GM12891 (cell line): Measurements from ENCODE around the gene PGP.

Source experiments
- PAX5 ChIP-seq: IDR thresholded peaks from 2 replicates; pipeline ENCODE4 v1.6.1; 2011; ENCODE audit warnings: low read length, moderate library complexity, mild to moderate bottlenecking; ENCODE audit not compliant: insufficient read depth, severe bottlenecking
- POLR2A ChIP-seq: IDR thresholded peaks from 2 replicates; pipeline ENCODE4 v1.6.1; 2011; ENCODE audit warnings: low read depth, low read length, control low read depth
- POLR2AphosphoS5 ChIP-seq: IDR thresholded peaks from 2 replicates; pipeline ENCODE4 v1.6.1; 2011; ENCODE audit warnings: low read depth, low read length, control low read depth
- POU2F2 ChIP-seq: IDR thresholded peaks from 2 replicates; pipeline ENCODE4 v1.6.1; 2011; ENCODE audit warnings: low read depth, mild to moderate bottlenecking, control low read depth, low read length, moderate library complexity
- SPI1 ChIP-seq: IDR thresholded peaks from 2 replicates; pipeline ENCODE4 v1.6.1; 2011; ENCODE audit warnings: low read depth, low read length, control low read depth
- TAF1 ChIP-seq: IDR thresholded peaks from 2 replicates; pipeline ENCODE4 v1.6.1; 2011; ENCODE audit warnings: low read depth, low read length, control low read depth

GRCh38 chr16:2250652-2251295 lies 36.1 kb upstream of the PGP start:
- TF ChIP-seq POLR2A (no peak), POLR2AphosphoS5 (no peak), TAF1 (no peak), PAX5 (no peak), POU2F2 (no peak), SPI1 (no peak)
